CD4-positive, alpha-beta T cell treated with Interleukin-6 at 100 ng/mL for 8 hours (primary cell): ENCODE results near the gene GDF2.

Source experiments
- DNase-seq: peaks from one replicate; pipeline ENCODE4 v3.0.0-alpha.2; 2020; ENCODE audit warnings: mixed read lengths, low spot score

The GDF2 gene

GRCh38 chr10:47334466-47335295 lies 12.4 kb downstream of the GDF2 start:
- no peak for DNase-seq

GRCh38 chr10:47335906-47336305 lies 13.7 kb downstream of the GDF2 start:
- no peak for DNase-seq

GRCh38 chr10:47336387-47337134 lies 14.3 kb downstream of the GDF2 start:
- no peak for DNase-seq

DNA sequence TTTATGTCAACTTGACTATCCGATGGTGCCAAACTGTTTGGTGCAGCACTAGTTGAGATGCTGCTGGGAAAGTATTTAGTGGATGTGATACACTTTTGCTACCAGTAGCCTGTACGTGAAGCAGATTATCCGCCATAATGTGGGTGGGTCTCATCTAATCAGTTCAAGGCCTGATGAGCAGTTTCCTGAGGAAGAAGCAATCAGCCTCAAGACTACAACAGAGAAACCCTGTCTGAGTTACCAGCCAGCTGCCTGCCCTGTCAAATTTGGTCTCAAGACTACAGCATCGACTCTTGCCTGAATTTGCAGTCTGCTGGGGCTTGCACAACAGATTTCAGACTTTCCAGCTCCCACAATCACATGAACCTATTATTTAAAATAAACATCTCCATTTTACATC lies 15.1 kb downstream of the GDF2 start:
- DNase-seq, result no peak

- DNase-seq, result no peak
These were observed 17.0 kb downstream of the GDF2 start for GRCh38 chr10:47339186-47339735.

GRCh38 chr10:47339759-47340607 lies 17.7 kb downstream of the GDF2 start:
- DNase-seq, result no peak

DNA sequence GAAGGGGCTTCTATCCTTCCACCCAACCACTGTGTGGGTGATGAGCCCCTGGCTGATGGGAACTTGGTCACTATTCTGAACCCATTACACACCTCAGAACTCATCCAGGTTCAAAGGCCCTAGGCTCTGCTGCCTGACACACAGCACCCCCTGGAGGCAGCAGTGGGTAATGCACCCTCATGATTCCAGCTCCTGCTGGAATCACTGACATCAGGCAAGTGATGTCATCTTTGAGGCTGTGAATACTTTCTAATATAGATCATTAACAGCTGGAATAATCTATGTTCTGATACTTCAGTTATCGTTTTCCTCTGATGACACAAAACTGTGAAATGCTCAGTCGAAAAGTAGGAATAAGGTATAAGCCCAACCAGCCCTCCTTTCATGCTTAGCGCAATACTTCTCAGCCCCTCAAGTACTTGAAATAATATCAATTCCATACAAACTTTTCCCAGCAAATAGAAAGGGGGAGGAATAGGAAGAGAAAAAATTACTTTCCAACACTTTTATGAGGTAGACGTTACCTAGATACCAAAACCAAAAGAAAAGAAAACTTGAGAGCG lies 18.4 kb downstream of the GDF2 start:
- DNase-seq, result peak; percentile 62

GRCh38 chr10:47344996-47345870 lies 23.0 kb downstream of the GDF2 start:
- DNase-seq, result no peak

- no peak for DNase-seq
These were observed 24.5 kb downstream of the GDF2 start for GRCh38 chr10:47346581-47347302.

GRCh38 chr10:47347303-47347675 lies 25.0 kb downstream of the GDF2 start:
- DNase-seq, result no peak

DNA sequence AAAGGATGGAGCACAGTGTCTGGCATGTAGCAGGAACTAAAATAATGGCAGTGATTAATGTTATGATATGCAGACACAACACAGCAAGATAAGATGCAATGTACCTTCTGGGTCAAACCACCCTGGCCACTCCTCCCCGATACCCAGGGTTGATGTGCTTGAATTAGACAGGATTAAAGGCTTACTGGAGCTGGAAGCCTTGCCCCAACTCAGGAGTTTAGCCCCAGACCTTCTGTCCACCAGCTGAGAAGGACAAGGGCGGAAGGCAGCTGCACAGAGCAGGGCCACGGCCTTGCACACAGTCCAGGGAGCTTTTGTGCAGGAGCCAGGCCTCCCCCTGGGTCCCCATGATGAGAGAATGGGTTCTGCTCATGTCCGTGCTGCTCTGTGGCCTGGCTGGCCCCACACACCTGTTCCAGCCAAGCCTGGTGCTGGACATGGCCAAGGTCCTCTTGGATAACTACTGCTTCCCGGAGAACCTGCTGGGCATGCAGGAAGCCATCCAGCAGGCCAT lies 25.9 kb downstream of the GDF2 start, which contains the start of gene RBP3:
TSS of gene RBP3 (plus strand) at position 226 of the 514 bp plus-strand sequence. CDS start at position 348, 122 bp downstream.
- DNase-seq, result no peak

- DNase-seq, result no peak
These were observed 26.6 kb downstream of the GDF2 start for GRCh38 chr10:47348661-47349470.

DNA sequence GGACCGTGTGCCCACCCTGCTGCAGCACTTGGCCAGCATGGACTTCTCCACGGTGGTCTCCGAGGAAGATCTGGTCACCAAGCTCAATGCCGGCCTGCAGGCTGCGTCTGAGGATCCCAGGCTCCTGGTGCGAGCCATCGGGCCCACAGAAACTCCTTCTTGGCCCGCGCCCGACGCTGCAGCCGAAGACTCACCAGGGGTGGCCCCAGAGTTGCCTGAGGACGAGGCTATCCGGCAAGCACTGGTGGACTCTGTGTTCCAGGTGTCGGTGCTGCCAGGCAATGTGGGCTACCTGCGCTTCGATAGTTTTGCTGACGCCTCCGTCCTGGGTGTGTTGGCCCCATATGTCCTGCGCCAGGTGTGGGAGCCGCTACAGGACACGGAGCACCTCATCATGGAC lies 27.3 kb downstream of the GDF2 start:
- DNase-seq, result no peak

GRCh38 chr10:47349941-47350371 lies 27.7 kb downstream of the GDF2 start:
- no peak for DNase-seq

- DNase-seq, result no peak
These were observed 28.7 kb downstream of the GDF2 start for GRCh38 chr10:47350671-47351640.

DNA sequence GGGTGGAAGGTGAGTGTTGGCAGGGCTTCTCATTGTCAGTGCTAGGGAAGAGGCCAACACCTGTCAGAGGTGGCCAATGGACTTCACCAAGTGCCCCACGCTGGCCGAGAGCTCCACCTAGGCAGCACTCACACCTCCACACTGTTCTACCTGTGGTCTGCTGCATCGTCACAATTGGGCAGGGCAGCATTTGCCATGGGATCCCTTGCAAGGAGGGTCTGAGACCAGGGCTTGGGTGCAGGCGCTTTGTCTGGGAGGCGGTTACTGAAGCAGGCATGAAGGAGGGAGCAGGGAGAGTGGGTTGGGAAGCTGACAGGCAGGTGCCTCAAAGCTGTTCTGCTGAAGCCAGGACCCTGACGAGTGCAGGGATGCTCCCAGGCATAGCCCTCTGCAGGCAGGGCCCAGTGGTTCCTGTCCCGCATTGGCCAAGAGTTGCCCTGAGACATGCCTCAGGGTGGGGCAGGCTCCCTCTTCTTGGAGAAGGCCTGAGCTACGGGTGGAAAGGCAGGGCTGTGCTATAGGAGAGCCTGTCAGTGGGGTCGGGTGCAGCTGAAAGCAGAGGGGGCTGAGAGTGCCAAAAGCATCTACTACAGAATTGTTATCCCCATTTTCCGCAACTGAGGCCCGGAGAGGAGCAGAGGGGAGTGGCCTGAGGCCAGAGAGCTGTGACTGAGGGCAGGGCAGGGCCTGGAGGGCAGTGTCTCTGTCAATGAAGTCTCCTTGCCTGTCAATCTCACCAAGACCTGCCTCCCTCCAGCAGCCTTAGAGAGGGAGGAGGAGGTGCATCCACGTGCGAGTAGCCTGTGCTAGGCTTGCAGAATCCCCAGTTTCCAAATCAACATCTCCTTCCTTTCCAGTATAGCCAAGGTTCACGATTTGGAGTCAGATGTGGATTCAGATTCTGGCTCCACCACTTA lies 29.9 kb downstream of the GDF2 start:
- DNase-seq, result no peak

- no peak for DNase-seq
These were observed 31.1 kb downstream of the GDF2 start for GRCh38 chr10:47353351-47353750.
